Stimulated activated CD4-positive, alpha-beta T cell treated with anti-CD3 and anti-CD28 coated beads, Interleukin-2, amount 100 ng/mL, for 4 hours (primary cell): ENCODE results near the gene CD58.

Experiments
- DNase-seq: peaks from one replicate; pipeline ENCODE4 v3.0.0-alpha.2; 2020; ENCODE audit warnings: low read depth

The CD58 gene

DNA sequence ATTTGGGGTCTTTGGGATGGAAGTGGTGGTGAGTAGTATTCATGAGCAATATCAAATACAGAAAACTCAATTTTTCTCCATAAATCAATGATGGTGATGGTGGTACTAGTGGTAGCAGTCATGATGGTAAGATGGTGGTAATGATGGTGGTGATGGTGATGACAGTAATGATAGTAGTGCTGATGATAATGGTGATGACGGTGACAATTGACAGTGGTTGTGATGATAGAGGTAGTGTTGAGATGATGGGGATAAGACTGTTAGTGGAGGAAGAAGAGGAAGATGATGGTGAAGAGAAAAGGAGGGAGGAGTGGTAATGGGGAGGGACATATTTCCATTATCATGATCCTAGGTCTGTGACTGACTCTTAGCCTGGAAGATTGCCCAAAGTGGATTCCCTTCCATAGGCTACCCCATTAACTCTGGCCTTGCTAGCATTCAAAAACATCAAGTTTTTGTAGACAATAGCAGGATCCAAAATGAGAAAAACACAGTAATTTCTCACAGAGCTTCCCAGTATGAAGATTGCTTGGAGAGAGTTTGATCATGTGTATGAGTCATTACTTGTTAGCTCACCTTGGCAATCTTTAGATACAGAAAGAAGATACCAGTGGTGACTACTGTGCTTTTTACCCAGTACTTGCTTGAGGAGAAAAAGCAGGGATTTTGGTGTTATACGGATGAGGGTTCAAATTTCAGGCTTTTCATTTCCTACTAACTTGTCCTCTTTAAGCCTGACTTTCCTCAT is 103.8 kb downstream of the CD58 start:
- DNase-seq: no peak

GRCh38 chr1:116465845-116466685 is 104.8 kb downstream of the CD58 start:
- no peak for DNase-seq

GRCh38 chr1:116465477-116465844 is 105.4 kb downstream of the CD58 start:
- DNase-seq: no peak
